ENCODE measurements around the gene MEF2C. TPM values are rescaled to one million over a fixed set of nuclear protein-coding genes. Genes with fewer than 3 reads are reported as not detected.

The MEF2C gene
- total and polyA plus RNA-seq, 2 of the 13 experiments (the other 11 are each of a cell fraction or from before 2014, with no cell fraction given): 0.02 TPM; not detected in 1

DNA sequence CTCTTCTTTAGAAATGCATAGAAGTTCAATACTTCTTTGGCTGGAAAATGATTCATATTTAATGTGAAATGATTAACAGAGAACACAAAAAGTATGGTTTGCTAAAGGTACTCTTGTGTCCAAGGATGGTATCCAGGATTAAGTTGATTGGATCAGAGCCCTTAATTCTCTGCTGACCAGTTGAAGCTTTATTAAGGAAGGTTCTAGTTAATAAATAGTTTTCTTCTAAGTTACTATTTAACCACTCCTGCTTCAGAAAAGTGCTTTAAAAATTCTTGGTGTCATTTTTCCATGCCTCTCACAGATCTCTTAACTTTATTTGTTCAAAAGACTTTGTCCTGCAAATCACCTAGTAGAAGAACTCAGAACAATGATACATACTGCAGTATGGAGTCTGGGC is 134.3 kb downstream of the MEF2C start:
- Histone ChIP-seq H3K9me3 (ENCODE audit: low read length) (no peaks in the 10 kb centered on the region), H3K79me2 (ENCODE audit: insufficient read depth, low read length) (no peaks in the 10 kb centered on the region), H3K27me3 (ENCODE audit: control insufficient read depth in 1 of 2, insufficient read depth in 2 of 2, low read length in 2 of 2) (no peaks in the 10 kb centered on the region), H3K36me3 (replicated peaks in 1 of 2; ENCODE audit: control insufficient read depth in 1 of 2, insufficient read depth in 2 of 2, low read length in 2 of 2) (no peaks in the 10 kb centered on the region), H3K27ac (ENCODE audit: extremely low read length, insufficient read depth, low read length) (no peak overlapping the region), H3K4me2 (ENCODE audit: low read depth, low read length) (no peak overlapping the region), H3K9ac (ENCODE audit: insufficient read depth, low read depth, low read length) (no peak overlapping the region), H3K4me3 (replicated peaks in 1 of 3; ENCODE audit: insufficient read depth in 1 of 3, low read depth in 2 of 3, low read length in 3 of 3) (no peak overlapping the region), H2AFZ (ENCODE audit: low read length) (no peak overlapping the region), H4K20me1 (ENCODE audit: insufficient read depth, low read length) (no peaks in the 10 kb centered on the region), H3K4me1 (ENCODE audit: insufficient read depth, low read length) (no peaks in the 10 kb centered on the region)
- FAIRE-seq (no peak), ATAC-seq (no peak), DNase-seq (ENCODE audit: low spot score) (no peak)
- POLR2A ChIA-PET: no interaction called here
- TF ChIP-seq ZNF350 (CRISPR knock-in tag; IDR thresholded peaks at IDR 0.05; ENCODE audit: borderline replicate concordance, low read depth) (no peak), AGO1 (IDR thresholded peaks at IDR 0.05; ENCODE audit: low read depth, low read length, poor library complexity, severe bottlenecking) (no peak), ZNF720 (CRISPR knock-in tag; IDR thresholded peaks at IDR 0.05) (no peak), STAT5B (CRISPR knock-in tag; IDR thresholded peaks at IDR 0.05) (no peak), ZNF616 (CRISPR knock-in tag; IDR thresholded peaks at IDR 0.05; ENCODE audit: low read depth) (no peak), HMG20A (CRISPR knock-in tag; IDR thresholded peaks at IDR 0.05; ENCODE audit: borderline replicate concordance) (no peak), ZNF101 (CRISPR knock-in tag; IDR thresholded peaks at IDR 0.05; ENCODE audit: borderline replicate concordance, low read depth) (no peak), ZNF501 (CRISPR knock-in tag; IDR thresholded peaks at IDR 0.05) (no peak), ZNF850 (CRISPR knock-in tag; conservative IDR thresholded peaks at IDR 0.05) (no peak), SAFB2 (CRISPR knock-in tag; IDR thresholded peaks at IDR 0.05; ENCODE audit: borderline replicate concordance, low read depth) (no peak), ZNF20 (CRISPR knock-in tag; IDR thresholded peaks at IDR 0.05) (no peak), HDAC1 (CRISPR knock-in tag; IDR thresholded peaks at IDR 0.05) (no peak), ZNF672 (CRISPR knock-in tag; IDR thresholded peaks at IDR 0.05) (no peak)
- TF ChIP-seq, protein P1, sequence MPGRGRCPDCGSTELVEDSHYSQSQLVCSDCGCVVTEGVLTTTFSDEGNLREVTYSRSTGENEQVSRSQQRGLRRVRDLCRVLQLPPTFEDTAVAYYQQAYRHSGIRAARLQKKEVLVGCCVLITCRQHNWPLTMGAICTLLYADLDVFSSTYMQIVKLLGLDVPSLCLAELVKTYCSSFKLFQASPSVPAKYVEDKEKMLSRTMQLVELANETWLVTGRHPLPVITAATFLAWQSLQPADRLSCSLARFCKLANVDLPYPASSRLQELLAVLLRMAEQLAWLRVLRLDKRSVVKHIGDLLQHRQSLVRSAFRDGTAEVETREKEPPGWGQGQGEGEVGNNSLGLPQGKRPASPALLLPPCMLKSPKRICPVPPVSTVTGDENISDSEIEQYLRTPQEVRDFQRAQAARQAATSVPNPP (CRISPR knock-in tag; IDR thresholded peaks at IDR 0.05): no peak
- TF ChIP-seq, protein P2, sequence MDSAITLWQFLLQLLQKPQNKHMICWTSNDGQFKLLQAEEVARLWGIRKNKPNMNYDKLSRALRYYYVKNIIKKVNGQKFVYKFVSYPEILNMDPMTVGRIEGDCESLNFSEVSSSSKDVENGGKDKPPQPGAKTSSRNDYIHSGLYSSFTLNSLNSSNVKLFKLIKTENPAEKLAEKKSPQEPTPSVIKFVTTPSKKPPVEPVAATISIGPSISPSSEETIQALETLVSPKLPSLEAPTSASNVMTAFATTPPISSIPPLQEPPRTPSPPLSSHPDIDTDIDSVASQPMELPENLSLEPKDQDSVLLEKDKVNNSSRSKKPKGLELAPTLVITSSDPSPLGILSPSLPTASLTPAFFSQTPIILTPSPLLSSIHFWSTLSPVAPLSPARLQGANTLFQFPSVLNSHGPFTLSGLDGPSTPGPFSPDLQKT (CRISPR knock-in tag; IDR thresholded peaks at IDR 0.05; ENCODE audit: borderline replicate concordance): no peak
- BruUV-seq (replicated peaks): no TSS peak
- intact Hi-C loops (cut with micrococcal nuclease; ENCODE audit: unreplicated experiment): no loop called here
- in situ Hi-C loops (cut with HindIII; ENCODE audit: extremely low pct_ligation_motif_present, low pct_unique_long_range_greater_than_20kb): no loop called here
- CTCF ChIA-PET (ENCODE audit: low intra/inter-chr PET ratio, low total read pairs): no interaction called here
